ENCODE data around the gene CD300E.

The CD300E gene

GRCh38 chr17:74561586-74561985 lies 62.0 kb downstream of the CD300E start:
- no peak for DNase-seq
